GM12891 (cell line): Measurements from ENCODE around the gene VSX2.

Experiments used
- POLR2A ChIP-seq: IDR thresholded peaks from 2 replicates; pipeline ENCODE4 v1.6.1; 2011; ENCODE audit warnings: low read depth, low read length, control low read depth
- POLR2AphosphoS5 ChIP-seq: IDR thresholded peaks from 2 replicates; pipeline ENCODE4 v1.6.1; 2011; ENCODE audit warnings: low read depth, low read length, control low read depth
- POU2F2 ChIP-seq: IDR thresholded peaks from 2 replicates; pipeline ENCODE4 v1.6.1; 2011; ENCODE audit warnings: low read depth, mild to moderate bottlenecking, control low read depth, low read length, moderate library complexity
- SPI1 ChIP-seq: IDR thresholded peaks from 2 replicates; pipeline ENCODE4 v1.6.1; 2011; ENCODE audit warnings: low read depth, low read length, control low read depth
- TAF1 ChIP-seq: IDR thresholded peaks from 2 replicates; pipeline ENCODE4 v1.6.1; 2011; ENCODE audit warnings: low read depth, low read length, control low read depth

- TF ChIP-seq POLR2A, result no peak
- no peak for TF ChIP-seq SPI1
- TF ChIP-seq POLR2AphosphoS5, result no peak
- no peak for TF ChIP-seq TAF1
- no peak for TF ChIP-seq POU2F2
These were observed 1.8 kb upstream of the VSX2 start for GRCh38 chr14:74237441-74237840.
